Fibroblast of lung (primary cell): Measurements from ENCODE around the gene SPIB. TPM values are rescaled to one million over a fixed set of nuclear protein-coding genes. Genes with fewer than 3 reads are reported as not detected.

Source experiments
- DNase-seq, 2 donors: peaks; one replicate each; pipeline versions ENCODE4 v3.0.0 to v3.0.0-alpha.2; 2010; ENCODE audit warnings: low read depth in 2 of 2
- H2AFZ ChIP-seq: 2 replicates; pipeline ENCODE4 v1.5.1; 2012; ENCODE audit warnings: low read length, control low read depth, inconsistent platforms
- H3K27ac ChIP-seq: 2 replicates; pipeline ENCODE4 v1.5.1; 2011; ENCODE audit warnings: low read length, control low read depth; ENCODE audit not compliant: insufficient read depth
- H3K27me3 ChIP-seq: 2 replicates; pipeline ENCODE4 v1.5.1; 2011; ENCODE audit warnings: mild to moderate bottlenecking, low read length; ENCODE audit not compliant: control insufficient read depth, insufficient read depth
- H3K36me3 ChIP-seq: 2 replicates; pipeline ENCODE4 v1.5.1; 2011; ENCODE audit warnings: low read length; ENCODE audit not compliant: control insufficient read depth, insufficient read depth
- H3K4me1 ChIP-seq: 2 replicates; pipeline ENCODE4 v1.5.1; 2011; ENCODE audit warnings: low read length; ENCODE audit not compliant: control insufficient read depth, insufficient read depth; ENCODE audit errors: extremely low read depth
- H3K4me2 ChIP-seq: 2 replicates; pipeline ENCODE4 v1.5.1; 2011; ENCODE audit warnings: low read length, control low read depth; ENCODE audit not compliant: insufficient read depth; ENCODE audit errors: extremely low read depth
- H3K4me3 ChIP-seq, 4 experiments: fragments of 200-600 bp in 1 of 4; sonication (generic) in 1 of 4; replicated peaks in 1 of 4; 2 replicates each; pipeline ENCODE4 v1.5.1; 2011 to 2016; ENCODE audit warnings: low read length in 4 of 4, low read depth in 3 of 4, mild to moderate bottlenecking in 3 of 4, control low read depth in 2 of 4, inconsistent platforms in 1 of 4, mixed read lengths in 1 of 4; ENCODE audit not compliant: insufficient read depth in 1 of 4; ENCODE audit errors: control extremely low read depth in 1 of 4
- H3K79me2 ChIP-seq: 2 replicates; pipeline ENCODE4 v1.5.1; 2012; ENCODE audit warnings: mild to moderate bottlenecking, low read length, inconsistent platforms; ENCODE audit not compliant: control insufficient read depth, insufficient read depth
- H3K9ac ChIP-seq: 2 replicates; pipeline ENCODE4 v1.5.1; 2011; ENCODE audit warnings: mild to moderate bottlenecking, low read length, control low read depth; ENCODE audit not compliant: insufficient read depth
- H3K9me3 ChIP-seq: 2 replicates; pipeline ENCODE4 v1.5.1; 2012; ENCODE audit warnings: low read depth, low read length; ENCODE audit not compliant: control insufficient read depth, insufficient read depth
- H4K20me1 ChIP-seq: 2 replicates; pipeline ENCODE4 v1.5.1; 2011; ENCODE audit warnings: low read length; ENCODE audit not compliant: control insufficient read depth, insufficient read depth; ENCODE audit errors: extremely low read depth
- EZH2 ChIP-seq: IDR thresholded peaks from 2 replicates; pipeline ENCODE4 v1.5.1; 2012; ENCODE audit warnings: low read length, control low read depth, mild to moderate bottlenecking; ENCODE audit errors: missing control alignments
- polyA plus RNA-seq, 2 donors: library from polyadenylated mRNA; depleted of rRNA in 1 of 2; stranded (reverse) in 1 of 2; unstranded in 1 of 2; fragments of >200 nt; gene quantifications; 2 replicates each; pipeline ENCODE4 v1.2.1, GENCODE V29; 2011 to 2012; ENCODE audit warnings: missing spikeins in 1 of 2
- total RNA-seq: library from RNA; depleted of rRNA; stranded (reverse); fragments of >200 nt; gene quantifications from 2 replicates; pipeline ENCODE4 v1.2.1, GENCODE V29; 2014
- TF ChIP-seq, protein P1 (sequence below), 2 donors: IDR thresholded peaks in 1 of 2; conservative IDR thresholded peaks in 1 of 2; 1 replicate in 1 of 2; 2 replicates in 1 of 2; pipeline ENCODE4 v1.5.1; 2011 to 2012; ENCODE audit warnings: low read length in 2 of 2, control low read depth in 1 of 2, inconsistent platforms in 1 of 2, low read depth in 1 of 2, mild to moderate bottlenecking in 1 of 2

The SPIB gene
- total and polyA plus RNA-seq, 2 donors (not counting 1 experiment from before 2014, with no cell fraction given), result not detected

DNA sequence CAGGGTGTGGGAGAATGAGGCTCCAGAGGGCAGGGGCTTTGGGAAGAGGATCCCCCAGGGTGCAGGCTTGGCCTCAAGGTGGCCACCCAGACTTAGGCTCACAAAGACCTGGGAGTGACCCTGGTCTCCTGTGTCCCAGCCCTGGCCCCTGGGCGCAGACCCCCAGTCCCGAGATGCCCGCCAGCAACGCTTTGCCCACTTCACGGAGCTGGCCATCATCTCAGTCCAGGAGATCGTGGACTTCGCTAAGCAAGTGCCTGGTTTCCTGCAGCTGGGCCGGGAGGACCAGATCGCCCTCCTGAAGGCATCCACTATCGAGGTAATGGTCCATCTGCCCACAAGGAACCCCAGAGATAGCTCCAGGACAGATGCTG is 39.9 kb upstream of the SPIB start:
- DNase-seq, result no peak
- TF ChIP-seq EZH2, result no peak
- TF ChIP-seq, protein P1, sequence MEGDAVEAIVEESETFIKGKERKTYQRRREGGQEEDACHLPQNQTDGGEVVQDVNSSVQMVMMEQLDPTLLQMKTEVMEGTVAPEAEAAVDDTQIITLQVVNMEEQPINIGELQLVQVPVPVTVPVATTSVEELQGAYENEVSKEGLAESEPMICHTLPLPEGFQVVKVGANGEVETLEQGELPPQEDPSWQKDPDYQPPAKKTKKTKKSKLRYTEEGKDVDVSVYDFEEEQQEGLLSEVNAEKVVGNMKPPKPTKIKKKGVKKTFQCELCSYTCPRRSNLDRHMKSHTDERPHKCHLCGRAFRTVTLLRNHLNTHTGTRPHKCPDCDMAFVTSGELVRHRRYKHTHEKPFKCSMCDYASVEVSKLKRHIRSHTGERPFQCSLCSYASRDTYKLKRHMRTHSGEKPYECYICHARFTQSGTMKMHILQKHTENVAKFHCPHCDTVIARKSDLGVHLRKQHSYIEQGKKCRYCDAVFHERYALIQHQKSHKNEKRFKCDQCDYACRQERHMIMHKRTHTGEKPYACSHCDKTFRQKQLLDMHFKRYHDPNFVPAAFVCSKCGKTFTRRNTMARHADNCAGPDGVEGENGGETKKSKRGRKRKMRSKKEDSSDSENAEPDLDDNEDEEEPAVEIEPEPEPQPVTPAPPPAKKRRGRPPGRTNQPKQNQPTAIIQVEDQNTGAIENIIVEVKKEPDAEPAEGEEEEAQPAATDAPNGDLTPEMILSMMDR (conservative IDR thresholded peaks at IDR 0.05 in 1 of 2, IDR thresholded peaks at IDR 0.05 in 1 of 2; ENCODE audit: low read depth in 1 of 2, low read length in 2 of 2), result no peak
- H3K4me2 ChIP-seq, result no peak overlapping the region
- H4K20me1 ChIP-seq, result no peaks in the 10 kb centered on the region
- H3K9ac ChIP-seq, result no peak overlapping the region
- H3K36me3 ChIP-seq, result peaks cover 28% of the 10 kb centered on the region
- H3K27ac ChIP-seq, result no peak overlapping the region
- no peaks in the 10 kb centered on the region for H3K27me3 ChIP-seq
- no peaks in the 10 kb centered on the region for H3K79me2 ChIP-seq
- H3K4me1 ChIP-seq, result peaks cover 2% of the 10 kb centered on the region
- no peak overlapping the region for H3K4me3 ChIP-seq
- no peaks in the 10 kb centered on the region for H3K9me3 ChIP-seq
- no peak overlapping the region for H2AFZ ChIP-seq

DNA sequence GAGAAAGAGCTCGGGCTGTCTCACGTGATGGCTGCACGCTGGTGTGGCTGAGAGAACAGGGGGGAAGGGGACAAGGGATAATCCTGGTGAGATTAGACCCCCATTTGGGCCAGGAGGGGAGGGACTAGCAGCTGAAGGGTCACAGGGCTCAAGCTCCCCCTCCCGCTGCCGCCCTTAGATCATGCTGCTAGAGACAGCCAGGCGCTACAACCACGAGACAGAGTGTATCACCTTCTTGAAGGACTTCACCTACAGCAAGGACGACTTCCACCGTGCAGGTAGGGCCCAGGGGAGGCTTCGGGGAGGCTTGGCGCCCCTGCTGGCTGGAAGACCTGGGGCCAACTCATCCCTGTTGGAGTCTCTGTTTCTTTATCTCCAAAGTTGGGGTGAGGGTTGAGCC is 39.1 kb upstream of the SPIB start:
- peaks cover 28% of the 10 kb centered on the region for H3K36me3 ChIP-seq
- no peak overlapping the region for H3K4me3 ChIP-seq
- H3K4me1 ChIP-seq, result peaks cover 2% of the 10 kb centered on the region
- no peak overlapping the region for H3K9ac ChIP-seq
- H3K27ac ChIP-seq, result no peak overlapping the region
- no peak overlapping the region for H2AFZ ChIP-seq
- H3K79me2 ChIP-seq, result no peaks in the 10 kb centered on the region
- H3K27me3 ChIP-seq, result no peaks in the 10 kb centered on the region
- H3K4me2 ChIP-seq, result no peak overlapping the region
- H4K20me1 ChIP-seq, result no peaks in the 10 kb centered on the region
- DNase-seq, result no peak
- no peak for TF ChIP-seq EZH2
- H3K9me3 ChIP-seq, result no peaks in the 10 kb centered on the region

DNA sequence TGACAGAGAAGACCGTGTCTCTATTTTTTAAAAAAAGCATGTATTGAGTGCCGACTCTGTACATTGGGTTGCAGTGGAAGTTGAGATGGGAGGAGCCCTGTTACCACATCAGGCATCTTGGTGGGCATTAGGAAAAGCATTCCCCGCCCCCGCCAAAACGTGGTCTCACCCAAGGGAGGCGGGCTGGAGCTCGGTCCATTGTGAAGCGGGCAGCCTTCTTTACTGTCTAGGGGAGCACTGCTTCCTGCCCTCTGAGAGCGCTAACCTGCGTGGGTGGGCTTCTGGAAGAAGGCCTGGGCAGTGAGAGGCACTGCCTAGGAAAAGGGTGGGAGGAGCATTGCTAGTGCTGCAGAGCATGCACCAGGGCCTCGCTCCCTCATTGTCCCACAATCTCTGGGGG is 38.6 kb upstream of the SPIB start:
- Histone ChIP-seq H3K27me3 (no peaks in the 10 kb centered on the region), H3K4me2 (no peak overlapping the region), H4K20me1 (no peaks in the 10 kb centered on the region), H3K9me3 (no peaks in the 10 kb centered on the region), H3K9ac (no peak overlapping the region), H3K27ac (no peak overlapping the region), H3K36me3 (peaks cover 28% of the 10 kb centered on the region), H3K79me2 (peaks cover 1% of the 10 kb centered on the region), H3K4me3 (no peak overlapping the region), H2AFZ (no peak overlapping the region), H3K4me1 (peaks cover 2% of the 10 kb centered on the region)
- TF ChIP-seq EZH2, result no peak
- TF ChIP-seq, protein P1 (conservative IDR thresholded peaks at IDR 0.05 in 1 of 2, IDR thresholded peaks at IDR 0.05 in 1 of 2; ENCODE audit: low read depth in 1 of 2, low read length in 2 of 2), result no peak
- no peak for DNase-seq

DNA sequence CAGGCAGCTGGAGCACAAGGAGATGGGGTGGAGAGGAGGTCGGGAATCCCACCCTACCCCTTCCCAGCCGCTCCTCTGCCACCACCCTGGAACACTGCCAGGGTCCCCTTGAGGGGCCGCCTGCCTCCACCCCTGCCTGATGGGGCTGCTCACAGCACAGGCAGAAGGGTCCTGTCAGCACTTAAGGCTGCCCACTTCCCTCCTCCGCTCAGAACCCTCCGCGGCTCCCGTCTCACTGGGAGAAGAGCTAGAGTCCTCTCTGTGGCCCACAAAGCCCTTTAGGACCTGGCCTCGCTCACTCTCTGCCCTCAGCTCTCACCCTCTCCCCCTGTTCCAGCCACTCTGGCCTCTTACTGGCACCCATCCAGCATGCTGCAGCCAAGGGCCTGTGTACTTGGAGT is 38.0 kb upstream of the SPIB start:
- Histone ChIP-seq H3K79me2 (peaks cover 4% of the 10 kb centered on the region), H3K4me2 (no peak overlapping the region), H3K27me3 (no peaks in the 10 kb centered on the region), H4K20me1 (no peaks in the 10 kb centered on the region), H2AFZ (no peak overlapping the region), H3K9me3 (no peaks in the 10 kb centered on the region), H3K4me1 (peaks cover 2% of the 10 kb centered on the region), H3K27ac (no peak overlapping the region), H3K36me3 (peaks cover 28% of the 10 kb centered on the region), H3K4me3 (no peak overlapping the region), H3K9ac (no peak overlapping the region)
- no peak for TF ChIP-seq EZH2
- TF ChIP-seq, protein P1 (conservative IDR thresholded peaks at IDR 0.05 in 1 of 2, IDR thresholded peaks at IDR 0.05 in 1 of 2; ENCODE audit: low read depth in 1 of 2, low read length in 2 of 2), result no peak
- no peak for DNase-seq
